ENCODE results near the gene DCBLD1. TPM values are rescaled to one million over a fixed set of nuclear protein-coding genes. Genes with fewer than 3 reads are reported as not detected.

DCBLD1 gene
- total and polyA plus RNA-seq, 2 experiments from 2014 or later: 3.5 to 16.5 TPM

DNA sequence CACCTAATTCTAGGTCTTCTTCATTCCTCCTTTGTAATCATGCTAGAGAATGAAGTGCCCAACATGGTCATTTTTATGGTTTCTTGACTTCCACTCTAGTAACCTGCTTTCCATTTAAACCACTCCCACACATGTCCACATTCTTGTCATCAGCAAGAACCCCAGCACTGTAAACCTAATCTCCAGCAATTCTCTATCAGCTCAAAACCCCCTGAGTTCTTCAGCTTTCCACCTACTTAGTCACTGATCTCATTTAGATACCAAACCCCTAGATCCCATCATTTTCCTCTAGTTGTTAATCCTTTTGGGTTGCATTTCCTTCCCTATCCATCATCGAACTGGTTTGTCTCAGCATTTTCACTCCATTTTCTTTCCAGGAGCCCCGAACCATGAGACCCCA, 70.1 kb downstream of the DCBLD1 start:
- H3K9me3 ChIP-seq (ENCODE audit: low read depth): no peaks in the 10 kb centered on the region
- TF ChIP-seq, protein P1, sequence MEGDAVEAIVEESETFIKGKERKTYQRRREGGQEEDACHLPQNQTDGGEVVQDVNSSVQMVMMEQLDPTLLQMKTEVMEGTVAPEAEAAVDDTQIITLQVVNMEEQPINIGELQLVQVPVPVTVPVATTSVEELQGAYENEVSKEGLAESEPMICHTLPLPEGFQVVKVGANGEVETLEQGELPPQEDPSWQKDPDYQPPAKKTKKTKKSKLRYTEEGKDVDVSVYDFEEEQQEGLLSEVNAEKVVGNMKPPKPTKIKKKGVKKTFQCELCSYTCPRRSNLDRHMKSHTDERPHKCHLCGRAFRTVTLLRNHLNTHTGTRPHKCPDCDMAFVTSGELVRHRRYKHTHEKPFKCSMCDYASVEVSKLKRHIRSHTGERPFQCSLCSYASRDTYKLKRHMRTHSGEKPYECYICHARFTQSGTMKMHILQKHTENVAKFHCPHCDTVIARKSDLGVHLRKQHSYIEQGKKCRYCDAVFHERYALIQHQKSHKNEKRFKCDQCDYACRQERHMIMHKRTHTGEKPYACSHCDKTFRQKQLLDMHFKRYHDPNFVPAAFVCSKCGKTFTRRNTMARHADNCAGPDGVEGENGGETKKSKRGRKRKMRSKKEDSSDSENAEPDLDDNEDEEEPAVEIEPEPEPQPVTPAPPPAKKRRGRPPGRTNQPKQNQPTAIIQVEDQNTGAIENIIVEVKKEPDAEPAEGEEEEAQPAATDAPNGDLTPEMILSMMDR (IDR thresholded peaks at IDR 0.05; ENCODE audit: low read depth, low read length): no peak
- H3K27ac ChIP-seq: no peak overlapping the region
- no peak overlapping the region for H3K4me3 ChIP-seq
- H3K4me1 ChIP-seq (ENCODE audit: low read depth): no peaks in the 10 kb centered on the region
- H3K36me3 ChIP-seq: no peaks in the 10 kb centered on the region
- H3K27me3 ChIP-seq: no peaks in the 10 kb centered on the region
- peak in 1 of 2 donors; percentile 32 for DNase-seq (ENCODE audit: low read depth in 1 of 2, low spot score in 1 of 2)

DNA sequence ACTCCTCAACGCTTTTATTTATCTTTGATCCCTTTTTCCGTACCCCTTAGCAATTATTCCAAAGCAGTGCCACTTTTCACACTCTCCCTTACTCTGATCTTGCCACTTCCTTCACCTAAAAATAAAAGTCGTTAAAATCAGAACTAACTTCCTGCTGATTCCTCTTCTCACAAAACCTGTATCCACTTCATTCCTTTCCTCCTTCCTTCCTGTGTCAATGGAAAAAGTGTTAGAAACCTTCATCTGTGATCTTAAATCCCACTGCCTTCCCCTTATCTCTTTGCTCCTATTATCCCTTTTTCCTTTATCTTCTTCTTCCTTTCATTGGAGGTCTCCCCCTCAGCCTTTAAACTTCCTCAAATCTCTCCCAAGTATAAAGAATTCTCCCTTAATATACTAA, 70.7 kb downstream of the DCBLD1 start:
- DNase-seq (ENCODE audit: low read depth in 1 of 2, low spot score in 1 of 2): no peak
- TF ChIP-seq, protein P1 (IDR thresholded peaks at IDR 0.05; ENCODE audit: low read depth, low read length): no peak
- Histone ChIP-seq H3K9me3 (ENCODE audit: low read depth) (no peaks in the 10 kb centered on the region), H3K36me3 (no peaks in the 10 kb centered on the region), H3K4me1 (ENCODE audit: low read depth) (no peaks in the 10 kb centered on the region), H3K4me3 (no peak overlapping the region), H3K27ac (no peak overlapping the region), H3K27me3 (no peaks in the 10 kb centered on the region)

DNA sequence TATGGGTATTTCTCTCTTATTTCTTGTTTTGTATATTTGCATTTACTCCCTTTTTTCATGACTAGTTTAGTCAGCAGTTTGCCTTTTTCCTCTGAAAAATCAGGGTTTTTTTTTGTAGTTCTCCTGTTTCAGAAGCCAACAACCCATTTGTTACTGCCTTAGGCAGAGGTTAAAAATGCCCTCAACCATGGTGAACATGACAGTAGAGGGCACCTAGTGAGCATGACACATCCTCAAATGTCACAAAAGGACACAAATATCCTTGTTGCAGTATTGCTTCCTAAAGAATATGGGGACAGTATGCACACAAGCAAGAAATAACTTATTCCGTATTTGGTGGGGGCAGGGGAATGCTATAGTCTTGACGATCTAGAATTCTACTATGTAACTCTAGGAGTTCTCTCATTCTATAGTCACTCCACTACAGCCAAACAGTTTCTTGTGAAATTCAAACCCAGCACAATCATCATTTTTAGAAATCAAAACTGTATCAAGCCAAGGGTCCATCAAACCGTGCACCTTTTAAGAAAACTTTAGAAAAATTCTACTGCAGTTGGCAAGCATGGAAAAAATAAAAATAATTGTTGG, 72.9 kb downstream of the DCBLD1 start:
- no peaks in the 10 kb centered on the region for H3K36me3 ChIP-seq
- no peaks in the 10 kb centered on the region for H3K9me3 ChIP-seq (ENCODE audit: low read depth)
- TF ChIP-seq, protein P1 (IDR thresholded peaks at IDR 0.05; ENCODE audit: low read depth, low read length): no peak
- H3K4me1 ChIP-seq (ENCODE audit: low read depth): no peaks in the 10 kb centered on the region
- no peak for DNase-seq (ENCODE audit: low read depth in 1 of 2, low spot score in 1 of 2)
- H3K27ac ChIP-seq: no peak overlapping the region
- no peaks in the 10 kb centered on the region for H3K27me3 ChIP-seq
- no peak overlapping the region for H3K4me3 ChIP-seq

DNA sequence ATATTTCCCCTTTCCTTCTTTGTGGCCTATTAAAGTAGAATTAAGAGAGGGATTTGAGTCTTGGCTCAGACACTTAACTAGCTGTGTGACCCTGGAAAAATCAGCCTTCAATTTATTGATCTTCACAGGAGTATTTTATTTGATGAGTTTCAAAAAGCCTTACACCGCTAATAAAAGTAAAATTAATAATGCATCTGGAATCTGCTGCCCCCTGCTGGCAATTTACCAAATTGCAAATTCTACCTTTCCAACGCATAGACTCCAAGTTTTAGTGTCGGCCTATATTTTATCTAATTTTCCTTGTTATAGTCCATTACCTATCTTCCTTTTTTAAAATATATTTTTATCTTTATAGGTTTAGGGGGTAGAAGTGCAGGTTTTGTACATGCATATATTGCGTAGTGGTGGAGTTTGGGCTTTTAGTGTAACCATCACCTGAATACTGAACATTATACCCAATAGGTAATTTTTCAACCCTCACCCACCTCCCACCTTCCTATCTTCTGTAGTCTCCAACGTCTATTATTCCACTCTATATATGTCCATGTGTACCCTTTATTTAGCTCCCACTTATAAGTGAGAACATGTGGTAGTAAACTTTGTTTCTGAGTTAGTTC, 73.5 kb downstream of the DCBLD1 start:
- no peaks in the 10 kb centered on the region for H3K4me1 ChIP-seq (ENCODE audit: low read depth)
- H3K36me3 ChIP-seq: no peaks in the 10 kb centered on the region
- peak; percentile 49 to 51 for DNase-seq (ENCODE audit: low read depth in 1 of 2, low spot score in 1 of 2)
- H3K9me3 ChIP-seq (ENCODE audit: low read depth): no peaks in the 10 kb centered on the region
- H3K27me3 ChIP-seq: no peaks in the 10 kb centered on the region
- H3K27ac ChIP-seq: no peak overlapping the region
- TF ChIP-seq, protein P1 (IDR thresholded peaks at IDR 0.05; ENCODE audit: low read depth, low read length): peak; percentile 62
- H3K4me3 ChIP-seq: no peak overlapping the region

DNA sequence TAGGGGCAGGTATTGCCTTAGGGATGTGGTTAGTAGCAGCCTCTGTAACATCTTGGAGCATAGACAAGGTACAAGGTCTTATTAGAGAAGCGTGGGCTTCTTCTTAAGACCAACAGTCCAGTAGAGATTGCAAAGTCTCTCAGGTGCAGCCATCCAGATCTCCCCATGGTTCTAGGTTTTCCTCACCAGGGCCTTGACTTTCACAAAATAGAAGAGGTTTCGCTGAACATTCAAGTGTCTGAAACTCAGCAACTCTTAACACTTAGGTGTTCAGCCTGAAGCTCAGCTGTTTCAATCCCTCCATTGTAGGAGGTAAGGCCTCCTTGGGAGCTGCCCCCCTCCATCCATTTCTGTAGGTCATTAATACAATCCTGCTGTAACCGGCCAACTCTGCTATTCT, 75.5 kb downstream of the DCBLD1 start:
- TF ChIP-seq, protein P1 (IDR thresholded peaks at IDR 0.05; ENCODE audit: low read depth, low read length): no peak
- H3K27ac ChIP-seq: no peak overlapping the region
- H3K36me3 ChIP-seq: peaks cover 7% of the 10 kb centered on the region
- no peaks in the 10 kb centered on the region for H3K27me3 ChIP-seq
- DNase-seq (ENCODE audit: low read depth in 1 of 2, low spot score in 1 of 2): no peak
- no peaks in the 10 kb centered on the region for H3K9me3 ChIP-seq (ENCODE audit: low read depth)
- H3K4me1 ChIP-seq (ENCODE audit: low read depth): no peaks in the 10 kb centered on the region
- no peak overlapping the region for H3K4me3 ChIP-seq
